Loucy (cell line): ENCODE results near the gene C12orf75.

Source experiments
- H2AFZ ChIP-seq: fragments of 200-600 bp; sonication (generic); 2 replicates; pipeline ENCODE4 v1.6.0; 2016; ENCODE audit warnings: antibody characterized with exemption, mild to moderate bottlenecking, low read length, moderate library complexity
- H3F3A ChIP-seq: fragments of 200-600 bp; 2 replicates; pipeline ENCODE4 v1.6.0; 2016; ENCODE audit warnings: antibody characterized with exemption, low read depth, mild to moderate bottlenecking
- H3K27me3 ChIP-seq: fragments of 200-600 bp; sonication (generic); 2 replicates; pipeline ENCODE4 v1.6.1; 2014; ENCODE audit warnings: low read length, mild to moderate bottlenecking; ENCODE audit not compliant: insufficient read depth, poor library complexity, severe bottlenecking
- H3K36me3 ChIP-seq: fragments of 200-600 bp; sonication (generic); 2 replicates; pipeline ENCODE4 v1.6.1; 2016; ENCODE audit warnings: low read length; ENCODE audit not compliant: insufficient read depth
- H3K4me1 ChIP-seq: fragments of 200-600 bp; sonication (generic); 2 replicates; pipeline ENCODE4 v1.5.1; 2014; ENCODE audit warnings: low read length, mild to moderate bottlenecking; ENCODE audit not compliant: insufficient read depth, poor library complexity, severe bottlenecking
- H3K4me2 ChIP-seq: fragments of 200-600 bp; sonication (generic); 2 replicates; pipeline ENCODE4 v1.6.0; 2014; ENCODE audit warnings: antibody characterized with exemption, low read length, low read depth, mild to moderate bottlenecking; ENCODE audit not compliant: poor library complexity, severe bottlenecking
- H3K4me3 ChIP-seq: fragments of 200-600 bp; sonication (generic); 2 replicates; pipeline ENCODE4 v1.5.1; 2014; ENCODE audit warnings: low read length, mild to moderate bottlenecking, mixed read lengths; ENCODE audit not compliant: poor library complexity, severe bottlenecking
- H3K79me2 ChIP-seq: fragments of 200-600 bp; sonication (generic); 2 replicates; pipeline ENCODE4 v1.6.1; 2014; ENCODE audit warnings: low read length; ENCODE audit not compliant: insufficient read depth
- H3K9ac ChIP-seq: fragments of 200-600 bp; sonication (generic); 2 replicates; pipeline ENCODE4 v1.6.0; 2014; ENCODE audit warnings: mild to moderate bottlenecking, low read depth, low read length, moderate library complexity; ENCODE audit not compliant: poor library complexity, severe bottlenecking
- H3K9me2 ChIP-seq: fragments of 200-600 bp; sonication (generic); replicated peaks from 2 replicates; pipeline ENCODE4 v1.6.1; 2016; ENCODE audit warnings: low read depth, low read length, mixed read lengths
- H3K9me3 ChIP-seq: fragments of 200-600 bp; sonication (generic); 2 replicates; pipeline ENCODE4 v1.6.1; 2014; ENCODE audit warnings: mild to moderate bottlenecking, antibody characterized with exemption, low read length, low read depth; ENCODE audit not compliant: insufficient read depth
- H4K20me1 ChIP-seq: fragments of 200-600 bp; sonication (generic); 2 replicates; pipeline ENCODE4 v1.6.0; 2014; ENCODE audit warnings: antibody characterized with exemption, low read length, mild to moderate bottlenecking; ENCODE audit not compliant: insufficient read depth, poor library complexity, severe bottlenecking
- EZH2phosphoT487 ChIP-seq: fragments of 200-600 bp; IDR thresholded peaks from 2 replicates; pipeline ENCODE4 v1.6.1; 2018; ENCODE audit warnings: antibody characterized with exemption, mild to moderate bottlenecking, moderate library complexity, borderline replicate concordance
- TF ChIP-seq, protein P1 (sequence below): fragments of 200-600 bp; sonication (generic); conservative IDR thresholded peaks from 2 replicates; pipeline ENCODE4 v1.5.1; 2014; ENCODE audit warnings: mild to moderate bottlenecking, antibody characterized with exemption, low read length

Gene C12orf75

GRCh38 chr12:105359856-105360255 is 29.4 kb downstream of the C12orf75 start:
- no peak overlapping the region for H3K4me2 ChIP-seq
- H3K9me3 ChIP-seq, result no peaks in the 10 kb centered on the region
- no peaks in the 10 kb centered on the region for H3K27me3 ChIP-seq
- peaks cover 7% of the 10 kb centered on the region; the same call in 1 of the 2 replicates for H3F3A ChIP-seq
- peaks cover 87% of the 10 kb centered on the region for H3K79me2 ChIP-seq
- H3K4me3 ChIP-seq, result no peak overlapping the region
- no peak overlapping the region for H2AFZ ChIP-seq
- H3K36me3 ChIP-seq, result peaks cover 25% of the 10 kb centered on the region; the same call in 1 of the 2 replicates
- no peaks in the 10 kb centered on the region for H3K9me2 ChIP-seq
- TF ChIP-seq, protein P1, sequence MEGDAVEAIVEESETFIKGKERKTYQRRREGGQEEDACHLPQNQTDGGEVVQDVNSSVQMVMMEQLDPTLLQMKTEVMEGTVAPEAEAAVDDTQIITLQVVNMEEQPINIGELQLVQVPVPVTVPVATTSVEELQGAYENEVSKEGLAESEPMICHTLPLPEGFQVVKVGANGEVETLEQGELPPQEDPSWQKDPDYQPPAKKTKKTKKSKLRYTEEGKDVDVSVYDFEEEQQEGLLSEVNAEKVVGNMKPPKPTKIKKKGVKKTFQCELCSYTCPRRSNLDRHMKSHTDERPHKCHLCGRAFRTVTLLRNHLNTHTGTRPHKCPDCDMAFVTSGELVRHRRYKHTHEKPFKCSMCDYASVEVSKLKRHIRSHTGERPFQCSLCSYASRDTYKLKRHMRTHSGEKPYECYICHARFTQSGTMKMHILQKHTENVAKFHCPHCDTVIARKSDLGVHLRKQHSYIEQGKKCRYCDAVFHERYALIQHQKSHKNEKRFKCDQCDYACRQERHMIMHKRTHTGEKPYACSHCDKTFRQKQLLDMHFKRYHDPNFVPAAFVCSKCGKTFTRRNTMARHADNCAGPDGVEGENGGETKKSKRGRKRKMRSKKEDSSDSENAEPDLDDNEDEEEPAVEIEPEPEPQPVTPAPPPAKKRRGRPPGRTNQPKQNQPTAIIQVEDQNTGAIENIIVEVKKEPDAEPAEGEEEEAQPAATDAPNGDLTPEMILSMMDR, result no peak
- no peak for TF ChIP-seq EZH2phosphoT487
- no peak overlapping the region for H3K9ac ChIP-seq
- H3K4me1 ChIP-seq, result peaks cover 44% of the 10 kb centered on the region
- H4K20me1 ChIP-seq, result peaks cover 41% of the 10 kb centered on the region

GRCh38 chr12:105363890-105364289 is 33.4 kb downstream of the C12orf75 start:
- H4K20me1 ChIP-seq, result peaks cover 17% of the 10 kb centered on the region
- no peak overlapping the region for H2AFZ ChIP-seq
- no peak overlapping the region for H3K4me2 ChIP-seq
- H3K27me3 ChIP-seq, result no peaks in the 10 kb centered on the region
- H3K9ac ChIP-seq, result no peak overlapping the region
- H3K36me3 ChIP-seq, result peaks cover 62% of the 10 kb centered on the region; the same call in 1 of the 2 replicates
- H3K4me3 ChIP-seq, result no peak overlapping the region
- peaks cover 82% of the 10 kb centered on the region for H3K79me2 ChIP-seq
- no peak for TF ChIP-seq EZH2phosphoT487
- TF ChIP-seq, protein P1, result no peak
- H3K9me2 ChIP-seq, result no peaks in the 10 kb centered on the region
- H3K9me3 ChIP-seq, result no peaks in the 10 kb centered on the region
- H3K4me1 ChIP-seq, result peaks cover 10% of the 10 kb centered on the region
- no peaks in the 10 kb centered on the region for H3F3A ChIP-seq

- no peaks in the 10 kb centered on the region for H3K27me3 ChIP-seq
- TF ChIP-seq, protein P1, result no peak
- TF ChIP-seq EZH2phosphoT487, result no peak
Observed at GRCh38 chr12:105365231-105365630, 34.7 kb downstream of the C12orf75 start.

More at GRCh38 chr12:105365231-105365630, 34.7 kb downstream of the C12orf75 start:
- no peaks in the 10 kb centered on the region for H3F3A ChIP-seq
- peaks cover 7% of the 10 kb centered on the region for H3K4me1 ChIP-seq
- H3K79me2 ChIP-seq, result peaks cover 68% of the 10 kb centered on the region
- H3K4me2 ChIP-seq, result no peak overlapping the region
- no peak overlapping the region for H3K4me3 ChIP-seq
- no peak overlapping the region for H2AFZ ChIP-seq
- H3K9me3 ChIP-seq, result no peaks in the 10 kb centered on the region
- no peaks in the 10 kb centered on the region for H3K9me2 ChIP-seq
- no peak overlapping the region for H3K9ac ChIP-seq
- H4K20me1 ChIP-seq, result peaks cover 17% of the 10 kb centered on the region
- peaks cover 64% of the 10 kb centered on the region; the same call in 1 of the 2 replicates for H3K36me3 ChIP-seq
